ENCODE measurements around the gene NR0B1.

The NR0B1 gene

DNA sequence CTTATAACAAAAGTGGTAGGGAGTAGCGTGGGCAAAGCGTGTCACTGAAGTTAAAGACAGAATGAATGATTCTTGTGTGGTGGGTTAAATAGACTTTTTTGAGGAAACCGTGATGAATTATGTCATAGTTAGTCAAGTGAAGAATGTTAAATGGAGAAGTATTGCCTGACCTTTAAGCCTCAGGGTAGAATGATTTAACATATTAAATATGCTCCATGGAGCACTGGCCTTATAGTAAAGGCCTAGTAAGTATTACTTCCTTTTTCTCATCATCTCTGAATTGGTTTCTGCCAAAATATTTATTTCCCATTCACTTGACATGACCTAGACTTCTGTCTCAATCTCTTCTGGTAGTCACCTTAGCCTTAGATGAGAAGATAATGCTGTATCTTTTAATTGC is 38.6 kb downstream of the NR0B1 start:
- no peak for TF ChIP-seq ZFX (IDR thresholded peaks at IDR 0.05)
- TF ChIP-seq, protein P1, sequence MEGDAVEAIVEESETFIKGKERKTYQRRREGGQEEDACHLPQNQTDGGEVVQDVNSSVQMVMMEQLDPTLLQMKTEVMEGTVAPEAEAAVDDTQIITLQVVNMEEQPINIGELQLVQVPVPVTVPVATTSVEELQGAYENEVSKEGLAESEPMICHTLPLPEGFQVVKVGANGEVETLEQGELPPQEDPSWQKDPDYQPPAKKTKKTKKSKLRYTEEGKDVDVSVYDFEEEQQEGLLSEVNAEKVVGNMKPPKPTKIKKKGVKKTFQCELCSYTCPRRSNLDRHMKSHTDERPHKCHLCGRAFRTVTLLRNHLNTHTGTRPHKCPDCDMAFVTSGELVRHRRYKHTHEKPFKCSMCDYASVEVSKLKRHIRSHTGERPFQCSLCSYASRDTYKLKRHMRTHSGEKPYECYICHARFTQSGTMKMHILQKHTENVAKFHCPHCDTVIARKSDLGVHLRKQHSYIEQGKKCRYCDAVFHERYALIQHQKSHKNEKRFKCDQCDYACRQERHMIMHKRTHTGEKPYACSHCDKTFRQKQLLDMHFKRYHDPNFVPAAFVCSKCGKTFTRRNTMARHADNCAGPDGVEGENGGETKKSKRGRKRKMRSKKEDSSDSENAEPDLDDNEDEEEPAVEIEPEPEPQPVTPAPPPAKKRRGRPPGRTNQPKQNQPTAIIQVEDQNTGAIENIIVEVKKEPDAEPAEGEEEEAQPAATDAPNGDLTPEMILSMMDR (conservative IDR thresholded peaks at IDR 0.05), result no peak
- H3K27ac ChIP-seq, result no peak overlapping the region

DNA sequence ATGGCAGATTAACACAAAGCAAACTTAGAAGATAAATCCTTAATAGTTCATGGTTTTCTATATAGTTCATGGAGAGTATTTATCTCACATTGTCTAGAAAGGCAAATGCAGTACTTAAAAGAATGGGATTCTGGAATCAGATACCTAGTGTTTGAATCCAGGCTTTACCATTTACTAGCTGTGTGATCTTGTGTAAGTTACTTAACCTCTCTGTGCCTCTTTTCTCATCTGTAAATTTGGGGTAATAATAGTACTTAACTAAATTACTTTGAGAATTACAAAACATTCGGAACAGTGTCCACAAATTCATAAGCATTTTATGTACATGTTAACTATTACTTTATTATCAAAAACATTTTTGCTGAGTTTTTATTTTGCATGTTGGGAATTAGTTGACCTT is 46.4 kb downstream of the NR0B1 start:
- TF ChIP-seq, protein P1 (conservative IDR thresholded peaks at IDR 0.05), result no peak
- no peak for TF ChIP-seq ZFX (IDR thresholded peaks at IDR 0.05)
- no peak overlapping the region for H3K27ac ChIP-seq

DNA sequence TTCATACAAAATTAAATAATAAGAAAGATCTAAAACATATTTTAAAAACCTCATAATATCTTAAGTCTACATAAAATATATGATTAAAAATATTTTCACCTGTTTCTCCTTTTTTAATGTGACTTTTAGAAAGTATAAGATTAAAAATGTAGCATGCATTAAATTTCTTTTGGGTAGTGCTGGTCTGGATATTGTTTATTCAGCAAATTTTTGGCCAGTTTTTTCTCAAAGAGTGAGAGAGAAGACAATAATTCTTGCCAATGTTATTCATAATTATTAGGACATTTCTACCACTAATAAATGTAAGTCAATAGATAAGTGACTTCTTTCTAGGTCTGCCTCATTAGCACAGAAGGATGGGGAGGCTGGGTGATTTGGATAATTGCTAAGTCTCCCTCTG is 48.2 kb downstream of the NR0B1 start:
- no peak overlapping the region for H3K27ac ChIP-seq
- TF ChIP-seq ZFX (IDR thresholded peaks at IDR 0.05), result no peak
- TF ChIP-seq, protein P1 (conservative IDR thresholded peaks at IDR 0.05), result no peak

DNA sequence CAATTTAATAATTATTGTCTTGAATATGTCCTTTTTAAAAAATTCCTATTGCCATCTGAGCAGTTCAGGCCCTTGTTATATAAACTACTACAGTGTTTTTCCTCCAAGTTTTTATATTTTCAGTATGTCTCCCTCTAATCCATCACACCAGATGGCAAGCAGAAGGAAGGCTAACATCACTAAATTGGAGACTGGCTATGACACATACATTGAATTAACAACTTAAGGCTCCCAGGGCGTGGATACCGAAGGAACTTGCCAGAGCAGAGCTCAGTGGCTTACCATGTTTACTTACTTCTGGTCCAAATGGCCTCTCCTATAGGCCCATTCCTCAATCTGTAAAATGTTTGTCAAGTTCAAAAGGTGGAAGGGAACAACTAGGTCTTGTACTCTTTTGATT is 49.3 kb downstream of the NR0B1 start:
- H3K27ac ChIP-seq, result no peak overlapping the region
- no peak for TF ChIP-seq ZFX (IDR thresholded peaks at IDR 0.05)
- TF ChIP-seq, protein P1 (conservative IDR thresholded peaks at IDR 0.05), result no peak

Data from C4-2B (cell line).